NCI-H2196 (cell line): ENCODE results near the gene FGFBP1.
A peak's percentile ranks its signal among the peaks of the same experiment; 100 is the strongest.
"Not testable (repeated sequence)": the region's sequence is repeated elsewhere in the genome, so short reads cannot be mapped to it uniquely, and the experiment has no call there.

Experiments used
- DNase-seq: peaks from one replicate; lab custom pipeline; 2025; ENCODE audit not compliant: unreplicated experiment; lab: John Stamatoyannopoulos, UW

The FGFBP1 gene

DNA sequence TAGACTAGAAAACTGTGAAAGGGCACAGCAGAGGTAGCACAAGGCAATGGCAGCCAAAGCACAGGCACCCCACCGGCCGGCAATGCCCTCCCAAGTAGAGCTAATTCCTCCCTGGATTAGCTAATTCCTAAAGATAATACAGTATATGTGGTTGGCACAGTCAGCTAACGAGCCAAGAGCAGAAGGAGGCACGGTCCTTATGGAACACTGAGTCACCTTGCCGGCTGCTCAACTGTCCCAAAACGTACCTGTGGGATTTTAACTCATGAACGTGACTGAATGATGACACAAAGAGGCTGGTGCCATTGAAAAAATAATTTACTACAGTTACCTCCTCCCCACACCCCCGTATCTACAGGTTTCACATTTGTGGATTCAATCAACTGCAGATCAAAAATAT is 9.1 kb upstream of the FGFBP1 start:
- DNase-seq: no peak

DNA sequence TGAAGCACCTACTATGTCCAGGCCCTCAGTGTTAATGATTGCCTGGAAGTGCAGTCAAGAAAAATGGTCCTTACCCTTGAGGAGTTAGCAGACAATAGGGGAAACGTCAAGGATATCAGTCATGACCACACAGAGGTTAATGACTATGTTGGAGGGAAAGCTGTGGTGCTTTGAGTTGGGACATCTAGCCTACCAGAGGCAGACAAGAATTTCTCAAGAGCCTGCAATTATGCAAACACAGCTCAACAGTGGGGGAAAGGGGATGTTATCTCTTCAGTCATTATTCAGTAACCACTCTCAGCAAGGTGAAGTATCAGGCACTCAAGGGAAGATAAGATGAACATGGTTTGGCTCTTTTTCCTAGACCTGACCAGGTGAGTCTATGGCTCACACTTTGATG is 7.0 kb upstream of the FGFBP1 start:
- DNase-seq: no peak

- no peak for DNase-seq
Measured at GRCh38 chr4:15944895-15945294, 6.4 kb upstream of the FGFBP1 start.

DNA sequence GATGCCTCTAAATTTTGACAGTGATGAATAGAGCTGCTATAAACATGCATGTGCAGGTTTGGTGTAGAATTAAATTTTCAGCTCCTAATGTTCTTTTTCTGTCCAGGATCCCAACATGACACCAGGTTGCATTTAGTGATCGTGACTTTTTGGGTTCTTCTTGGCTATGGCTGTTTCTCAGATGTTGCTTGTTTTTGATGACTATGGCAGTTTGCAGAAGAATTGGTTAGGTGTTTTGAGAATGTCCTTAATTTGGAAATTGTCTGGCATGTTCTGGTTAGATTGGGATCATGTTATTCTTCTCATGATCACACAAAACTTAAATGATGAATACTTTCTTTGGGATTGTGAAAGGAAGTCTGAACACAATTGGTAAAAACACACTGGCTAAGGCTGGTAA is 3.7 kb upstream of the FGFBP1 start:
- no peak for DNase-seq

DNA sequence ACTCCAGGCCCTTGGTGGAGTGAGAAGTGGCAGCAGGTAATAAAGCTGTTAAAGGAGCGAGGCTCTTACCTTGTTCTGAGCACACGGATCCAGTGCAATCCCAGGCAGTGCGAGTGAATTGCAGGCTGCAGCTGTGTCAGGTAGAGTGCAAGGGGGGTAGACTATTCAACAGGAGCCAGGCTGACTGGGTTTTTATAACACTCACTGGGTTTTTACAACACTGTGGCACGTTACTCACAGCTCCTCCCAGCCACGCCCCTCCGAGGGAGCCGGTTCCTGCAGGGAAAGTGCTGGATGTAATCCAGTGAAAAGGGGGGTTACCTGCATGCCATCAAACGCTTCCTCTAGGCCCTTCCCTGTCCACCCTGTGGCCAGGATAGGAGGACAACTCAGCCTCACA is 358 bp downstream of the FGFBP1 start:
- no peak for DNase-seq

GRCh38 chr4:15936495-15936894 is 2.0 kb downstream of the FGFBP1 start:
- DNase-seq: peak; percentile 30

- no peak for DNase-seq
Measured at GRCh38 chr4:15935504-15936402, 2.8 kb downstream of the FGFBP1 start.

GRCh38 chr4:15934259-15934658 is 4.3 kb downstream of the FGFBP1 start:
- DNase-seq: no peak

- DNase-seq: no peak
Measured at GRCh38 chr4:15931451-15932210, 6.9 kb downstream of the FGFBP1 start.

DNA sequence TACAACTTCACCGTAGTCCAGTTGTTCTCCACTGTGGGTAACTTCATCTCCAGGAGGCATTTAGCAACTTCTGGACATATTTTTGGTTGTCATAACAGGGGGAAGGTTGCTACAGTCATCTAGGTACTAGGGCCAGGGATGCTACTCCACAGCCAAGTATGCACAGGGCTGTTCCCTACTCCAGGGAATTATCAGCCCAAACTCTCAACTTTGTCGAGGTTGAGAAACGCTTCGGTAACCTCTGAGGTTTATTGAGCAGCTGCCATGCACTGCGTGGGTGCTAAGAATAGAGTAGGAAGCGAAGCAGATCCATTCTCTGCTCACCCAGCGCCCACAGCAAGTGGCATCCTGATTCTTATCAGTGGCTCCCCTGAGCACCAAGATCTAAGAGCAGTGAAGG is 8.2 kb downstream of the FGFBP1 start:
- DNase-seq: no peak

- DNase-seq: no peak
Measured at GRCh38 chr4:15929540-15929939, 9.0 kb downstream of the FGFBP1 start.

- DNase-seq: no peak
Measured at GRCh38 chr4:15928883-15929282, 9.7 kb downstream of the FGFBP1 start.

DNA sequence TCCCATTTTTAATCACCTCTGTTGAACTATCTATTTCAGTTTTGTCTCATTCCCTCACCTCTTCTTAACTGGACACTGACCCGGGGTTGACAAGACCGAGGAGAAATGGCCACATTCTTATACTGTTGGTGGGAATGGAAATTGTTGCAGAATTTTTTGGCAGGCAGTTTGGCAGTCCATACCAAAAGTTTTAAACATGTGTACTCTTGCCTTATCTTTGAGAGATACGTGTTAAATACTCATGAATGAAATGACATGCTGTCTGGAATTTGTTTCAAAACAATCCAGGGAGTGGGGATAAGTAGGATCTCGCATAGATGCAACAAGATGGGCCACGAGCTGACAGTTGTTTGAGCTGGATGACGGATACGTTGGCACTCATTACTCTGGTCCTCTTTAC is 12.1 kb downstream of the FGFBP1 start:
- DNase-seq: no peak

DNA sequence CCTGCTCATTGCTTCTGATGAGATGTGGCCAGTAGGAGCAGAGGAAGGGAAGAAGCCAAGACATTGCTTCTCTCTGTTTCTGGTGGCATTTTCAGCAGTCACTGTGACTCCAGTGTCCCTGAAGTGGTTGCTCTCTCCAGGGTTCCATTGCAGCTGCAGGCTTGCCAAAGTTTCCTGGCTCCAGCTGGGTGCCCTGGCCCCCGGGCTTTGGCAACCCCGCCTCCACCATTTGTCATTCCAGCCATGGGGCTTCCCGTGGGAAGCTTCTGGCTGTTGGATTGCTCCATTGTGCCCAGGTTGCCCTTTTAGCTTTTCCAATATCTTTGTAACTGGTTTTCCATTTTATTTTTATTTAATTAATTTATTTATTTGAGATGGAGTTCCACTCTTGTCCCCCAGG is 12.7 kb downstream of the FGFBP1 start:
- DNase-seq: no peak

DNA sequence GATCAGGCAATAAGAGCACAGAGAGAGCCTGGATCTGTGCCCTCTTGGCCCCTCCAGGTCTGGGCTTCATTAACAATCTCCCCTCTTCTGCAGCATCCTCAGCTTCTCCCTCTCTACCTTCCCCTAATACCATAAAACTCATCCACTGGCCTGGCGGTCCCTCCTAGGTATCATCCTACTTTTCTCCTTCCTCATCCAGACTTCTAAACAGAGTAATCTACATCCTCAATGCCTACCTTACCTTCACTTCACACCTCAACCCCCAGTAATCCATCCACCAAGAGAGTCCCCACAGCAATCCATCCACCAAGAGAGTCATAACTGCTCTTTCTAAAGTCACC is 17.0 kb downstream of the FGFBP1 start:
- DNase-seq: no peak

DNA sequence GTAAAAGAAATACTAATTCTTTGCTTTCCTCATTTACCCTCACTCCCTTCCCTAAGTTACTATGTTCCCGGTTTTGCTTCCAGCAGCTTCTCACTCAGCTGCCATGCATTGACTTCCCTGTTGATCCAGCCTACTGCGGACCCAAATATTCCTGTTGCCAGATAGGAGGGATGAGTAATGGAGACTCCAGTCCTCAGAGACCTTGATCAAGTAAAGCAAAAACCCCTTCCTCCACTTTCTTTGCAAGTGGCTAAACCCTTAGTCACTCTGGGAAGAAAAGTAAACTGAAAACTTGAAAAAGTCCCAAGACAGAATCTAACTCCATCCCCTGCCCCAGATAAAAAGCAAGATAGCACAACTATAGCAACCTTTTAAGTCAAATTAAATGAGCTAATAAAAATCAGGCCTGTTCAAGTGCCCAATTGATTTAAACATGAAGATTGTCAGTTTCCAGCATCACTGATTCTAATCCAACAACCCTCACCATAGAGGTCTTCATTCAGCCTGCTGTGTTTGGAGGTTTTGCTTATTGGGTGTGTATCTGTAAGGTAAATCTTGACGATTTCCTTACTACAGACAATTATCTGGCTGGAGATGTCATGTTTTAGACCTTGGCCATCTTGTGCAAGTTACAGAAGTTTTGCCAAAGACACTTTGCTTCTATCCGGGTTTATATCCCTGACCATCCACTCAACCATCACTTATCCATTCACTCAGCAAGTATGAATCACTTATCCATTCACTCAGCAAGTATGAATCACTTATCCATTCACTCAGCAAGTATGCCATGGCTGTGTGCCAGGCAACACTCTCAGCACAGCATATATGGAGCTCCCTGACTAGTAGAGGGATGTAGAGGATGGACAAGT is 17.6 kb downstream of the FGFBP1 start:
- DNase-seq: peak; percentile 11

DNA sequence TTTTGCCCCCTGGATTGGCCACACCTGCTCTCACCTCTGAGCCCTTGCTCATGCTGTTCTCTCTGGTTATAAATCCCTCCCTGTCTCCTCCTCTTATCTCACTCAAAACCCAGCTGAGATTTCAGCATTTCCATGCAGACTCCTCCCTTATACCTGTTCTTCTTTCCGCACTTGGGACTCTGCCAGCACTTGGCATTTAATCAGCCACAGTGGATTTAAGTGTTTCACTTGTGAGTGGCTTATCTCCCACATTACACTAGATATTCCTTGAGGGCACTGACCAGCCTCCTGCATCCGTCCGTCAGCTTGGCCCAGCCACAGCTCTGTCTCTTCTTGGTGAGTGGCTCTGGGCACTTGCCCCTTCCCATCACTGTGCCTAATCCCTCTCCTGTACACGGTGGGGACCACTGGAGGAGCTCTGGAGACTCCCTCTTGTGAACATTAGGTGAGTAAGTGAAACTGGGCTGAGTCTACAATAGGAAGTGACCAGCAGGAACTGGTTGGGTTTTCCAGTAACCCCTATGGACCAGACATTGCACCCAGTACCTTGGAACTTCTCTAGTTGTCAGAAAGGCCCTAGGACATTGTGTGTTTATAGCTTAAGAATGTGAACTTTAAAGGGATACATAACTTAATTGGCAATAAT is 19.9 kb downstream of the FGFBP1 start:
- no peak for DNase-seq

GRCh38 chr4:15917297-15917696 is 21.2 kb downstream of the FGFBP1 start:
- DNase-seq: no peak

DNA sequence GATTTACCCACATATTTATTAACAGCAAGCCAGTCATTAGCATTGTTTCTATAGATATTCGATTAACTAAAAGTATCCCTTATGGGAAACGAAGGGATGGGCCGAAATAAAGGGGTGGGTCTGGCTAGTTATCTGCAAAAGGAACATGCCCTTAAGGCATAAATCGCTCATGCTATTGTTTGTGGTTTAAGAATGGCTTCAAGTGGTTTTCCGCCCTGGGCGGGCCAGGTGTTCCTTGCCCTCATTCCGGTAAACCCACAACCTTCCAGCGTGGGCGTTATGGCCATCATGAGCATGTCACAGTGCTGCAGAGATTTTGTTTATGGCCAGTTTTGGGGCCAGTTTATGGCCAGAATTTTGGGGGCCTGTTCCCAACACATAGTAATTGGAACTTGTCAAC is 22.2 kb downstream of the FGFBP1 start:
- not testable (repeated sequence) for DNase-seq

- no peak for DNase-seq
Measured at GRCh38 chr4:15914736-15915135, 23.8 kb downstream of the FGFBP1 start.

- DNase-seq: no peak
Measured at GRCh38 chr4:15914291-15914690, 24.2 kb downstream of the FGFBP1 start.
